Activated CD4-positive, CD25-positive, alpha-beta regulatory T cell (primary cell): ENCODE results near the gene ROR2.
"Not testable (repeated sequence)": the region's sequence is repeated elsewhere in the genome, so short reads cannot be mapped to it uniquely, and the experiment has no call there.

Experiments
- DNase-seq, 4 experiments: peaks; one replicate each; lab custom pipeline; 2025; lab: John Stamatoyannopoulos, UW

The ROR2 gene

GRCh38 chr9:91798273-91799112, 151.5 kb downstream of the ROR2 start:
- not testable (repeated sequence) for DNase-seq

- DNase-seq = not testable (repeated sequence)
Measured at GRCh38 chr9:91797517-91797916, 152.5 kb downstream of the ROR2 start.

- not testable (repeated sequence) for DNase-seq
Measured at GRCh38 chr9:91796516-91796915, 153.5 kb downstream of the ROR2 start.

- no peak for DNase-seq
Measured at GRCh38 chr9:91795598-91796241, 154.3 kb downstream of the ROR2 start.

DNA sequence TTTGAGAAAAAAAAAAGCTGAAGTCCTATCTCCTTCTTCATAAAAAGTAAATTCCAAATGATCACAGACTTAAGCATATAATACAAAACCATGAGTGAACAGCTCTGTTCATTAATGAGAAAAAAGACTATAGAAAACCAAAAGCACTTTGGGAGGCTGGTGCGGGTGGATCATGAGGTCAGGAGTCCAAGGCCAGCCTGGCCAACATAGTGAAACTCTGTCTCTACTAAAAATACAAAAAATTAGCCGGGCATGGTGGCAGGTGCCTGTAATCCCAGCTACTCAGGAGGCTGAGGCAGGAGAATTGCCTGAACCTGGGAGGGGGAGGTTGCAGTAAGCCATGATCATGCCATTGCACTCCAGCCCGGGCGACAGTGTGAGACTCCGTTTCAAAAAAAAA, 156.7 kb downstream of the ROR2 start:
- DNase-seq = not testable (repeated sequence)

DNA sequence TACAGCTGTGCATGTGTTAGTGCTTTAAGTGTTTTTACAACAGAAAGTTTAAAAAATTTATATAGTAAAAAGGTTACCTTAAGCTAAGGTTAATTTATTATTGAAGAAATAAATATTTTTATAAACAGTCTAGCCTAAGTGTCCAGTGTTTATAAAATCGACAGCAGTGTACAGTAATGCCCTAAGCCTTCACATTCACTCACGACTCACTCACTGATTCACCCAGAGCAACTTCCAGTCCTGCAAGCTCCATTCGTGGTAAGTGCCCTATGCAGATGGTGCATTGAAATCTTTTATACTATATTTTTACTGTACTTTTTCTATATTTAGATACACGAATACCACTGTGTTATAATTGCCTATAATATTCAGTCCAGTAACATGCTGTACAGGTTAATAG, 159.1 kb downstream of the ROR2 start:
- no peak for DNase-seq

GRCh38 chr9:91789941-91790340, 160.1 kb downstream of the ROR2 start:
- DNase-seq = no peak

DNA sequence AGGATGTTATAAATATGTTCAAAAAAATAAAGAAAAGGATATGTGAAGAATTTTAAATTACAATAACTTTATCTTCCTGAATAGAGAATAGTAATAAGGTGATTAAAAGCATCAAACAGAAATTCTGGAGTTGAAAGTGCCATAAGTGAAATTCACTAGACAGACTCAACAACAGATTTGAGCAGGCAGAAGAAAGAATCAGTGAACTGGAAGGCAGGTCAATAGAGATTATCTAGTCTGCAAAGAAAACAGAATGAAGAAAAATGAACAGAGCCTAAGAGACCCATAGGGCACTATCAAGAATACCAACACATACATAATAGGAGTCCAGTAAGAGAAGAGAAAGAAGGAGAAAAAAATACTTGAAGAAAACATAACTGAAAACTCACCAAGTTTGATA, 162.1 kb downstream of the ROR2 start:
- DNase-seq = no peak

- no peak for DNase-seq
Measured at GRCh38 chr9:91786132-91786896, 163.7 kb downstream of the ROR2 start.

GRCh38 chr9:91785447-91785842, 164.6 kb downstream of the ROR2 start:
- DNase-seq = no peak

DNA sequence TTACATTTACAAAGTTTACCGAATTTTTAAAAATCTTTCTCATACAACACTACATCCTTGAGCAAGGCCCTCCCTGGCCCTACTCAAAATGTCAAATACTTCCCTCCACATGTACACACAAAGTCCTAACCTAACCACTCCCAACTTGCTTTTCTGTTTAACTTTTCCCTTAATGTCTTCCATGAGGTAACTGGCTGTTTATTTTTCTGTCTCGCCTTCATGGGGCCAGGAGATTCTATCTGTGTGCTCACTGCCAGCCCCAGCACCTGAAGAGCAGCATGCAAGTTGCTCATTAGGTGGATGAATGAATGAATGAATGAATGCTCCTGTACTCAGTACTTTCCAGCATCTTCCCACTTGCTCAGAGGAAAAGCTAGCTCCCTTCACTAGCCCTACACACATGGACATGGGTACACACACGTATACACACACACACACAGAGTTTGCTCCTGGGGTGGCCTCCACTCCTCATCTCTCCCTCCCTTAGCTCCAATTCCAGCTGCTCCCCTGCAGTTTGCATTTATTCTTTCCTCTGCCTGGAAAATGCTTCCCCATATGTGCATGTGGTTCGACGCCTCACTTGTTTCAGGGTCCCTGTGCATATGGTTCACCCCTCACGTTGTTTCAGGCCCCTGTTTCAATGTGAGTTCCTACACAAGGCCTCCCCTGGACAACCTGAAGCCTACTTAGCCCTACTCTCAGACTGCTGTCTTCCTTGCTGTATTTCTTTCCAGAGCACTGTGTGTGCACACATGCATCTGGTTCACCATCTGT, 165.2 kb downstream of the ROR2 start:
- no peak for DNase-seq

DNA sequence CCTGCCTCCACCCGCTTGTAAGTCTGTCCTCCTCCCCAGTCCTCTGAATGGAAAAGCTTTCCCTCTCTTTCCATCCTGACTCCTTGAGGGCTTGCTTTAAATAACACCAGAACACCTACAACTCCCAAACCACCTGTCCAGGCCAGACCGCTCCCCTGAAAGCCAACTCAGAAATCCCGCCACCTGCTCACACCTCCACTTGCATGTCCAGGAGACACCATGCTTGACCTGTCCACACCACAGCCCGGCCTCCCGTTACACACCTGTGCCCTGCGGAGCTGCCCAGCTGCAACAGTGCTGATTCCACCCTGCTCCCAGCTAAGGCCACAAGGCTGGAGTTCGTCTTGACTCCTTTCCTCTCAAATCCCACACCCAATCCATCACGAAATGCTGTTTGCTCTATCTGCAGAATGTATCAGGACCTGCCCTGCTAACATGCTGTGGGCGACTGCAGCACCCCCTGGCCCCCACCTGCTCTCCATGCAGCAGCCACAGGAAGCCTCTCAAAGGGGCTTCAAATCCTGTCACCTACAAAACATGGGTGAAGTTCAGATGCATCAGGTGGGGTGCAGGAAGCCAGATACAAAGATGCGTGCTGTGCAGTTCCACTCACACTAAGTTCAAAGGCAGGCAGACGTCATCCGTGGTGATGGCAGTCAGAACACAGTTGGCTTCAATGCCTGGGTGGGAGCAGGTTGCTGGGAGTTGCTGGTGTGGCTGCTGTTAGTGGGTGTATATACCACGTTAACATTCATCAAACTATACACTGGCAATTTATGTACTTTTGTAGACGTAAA, 166.0 kb downstream of the ROR2 start:
- no peak for DNase-seq

GRCh38 chr9:91783411-91783810, 166.6 kb downstream of the ROR2 start:
- DNase-seq = no peak

GRCh38 chr9:91782708-91783214, 167.3 kb downstream of the ROR2 start:
- no peak for DNase-seq

- DNase-seq = no peak
Measured at GRCh38 chr9:91781906-91782305, 168.1 kb downstream of the ROR2 start.

- DNase-seq = no peak
Measured at GRCh38 chr9:91781116-91781515, 168.9 kb downstream of the ROR2 start.

GRCh38 chr9:91778031-91778430, 172.0 kb downstream of the ROR2 start:
- DNase-seq = no peak

DNA sequence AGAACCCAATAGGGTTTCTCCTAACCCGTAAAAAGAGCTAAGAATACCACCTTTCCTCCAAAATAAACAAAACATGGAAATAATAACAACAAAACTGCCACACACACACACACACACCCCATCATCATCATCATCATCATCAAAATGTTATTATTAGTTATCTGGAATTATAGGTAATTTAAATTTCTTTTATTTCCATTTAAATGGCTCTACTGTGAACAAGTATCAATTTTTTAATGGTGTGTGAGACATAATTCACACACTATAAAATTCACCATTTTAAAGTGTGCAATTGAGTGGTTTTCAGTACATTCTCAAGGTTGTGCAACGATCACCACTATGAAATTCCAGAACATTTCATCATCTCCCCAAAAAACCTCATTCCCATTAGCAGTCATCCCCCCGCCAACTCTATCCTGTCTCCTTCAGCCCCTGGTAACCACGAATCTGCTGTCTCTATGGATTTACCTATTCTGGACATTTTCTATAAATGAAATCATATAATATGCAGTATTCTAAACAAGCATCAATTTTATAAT, 172.7 kb downstream of the ROR2 start:
- no peak for DNase-seq

- DNase-seq = no peak
Measured at GRCh38 chr9:91776409-91777291, 173.4 kb downstream of the ROR2 start.

DNA sequence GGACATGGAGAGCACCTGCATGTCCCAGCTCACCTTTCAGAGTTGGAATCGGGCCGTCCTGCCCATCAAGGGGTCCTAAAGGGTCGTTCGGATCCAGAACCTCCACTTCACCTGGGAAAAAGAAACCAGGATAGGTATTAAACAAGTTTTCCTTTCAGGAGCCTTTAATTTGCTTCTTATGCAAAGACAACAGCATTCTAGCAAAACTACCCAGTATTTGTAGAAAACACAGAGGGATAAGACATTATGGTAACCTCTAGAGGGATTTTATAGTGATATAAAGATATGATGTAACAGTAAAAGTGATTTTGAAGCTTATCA, 174.4 kb downstream of the ROR2 start:
- no peak for DNase-seq
